Fibroblast of skin of right biceps (primary cell): Measurements from ENCODE around the gene CADM3.

ENCODE experiments used
- DNase-seq: peaks from one replicate; pipeline ENCODE4 v3.0.0-alpha.2; 2013

The CADM3 gene, protein sequence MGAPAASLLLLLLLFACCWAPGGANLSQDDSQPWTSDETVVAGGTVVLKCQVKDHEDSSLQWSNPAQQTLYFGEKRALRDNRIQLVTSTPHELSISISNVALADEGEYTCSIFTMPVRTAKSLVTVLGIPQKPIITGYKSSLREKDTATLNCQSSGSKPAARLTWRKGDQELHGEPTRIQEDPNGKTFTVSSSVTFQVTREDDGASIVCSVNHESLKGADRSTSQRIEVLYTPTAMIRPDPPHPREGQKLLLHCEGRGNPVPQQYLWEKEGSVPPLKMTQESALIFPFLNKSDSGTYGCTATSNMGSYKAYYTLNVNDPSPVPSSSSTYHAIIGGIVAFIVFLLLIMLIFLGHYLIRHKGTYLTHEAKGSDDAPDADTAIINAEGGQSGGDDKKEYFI

DNA sequence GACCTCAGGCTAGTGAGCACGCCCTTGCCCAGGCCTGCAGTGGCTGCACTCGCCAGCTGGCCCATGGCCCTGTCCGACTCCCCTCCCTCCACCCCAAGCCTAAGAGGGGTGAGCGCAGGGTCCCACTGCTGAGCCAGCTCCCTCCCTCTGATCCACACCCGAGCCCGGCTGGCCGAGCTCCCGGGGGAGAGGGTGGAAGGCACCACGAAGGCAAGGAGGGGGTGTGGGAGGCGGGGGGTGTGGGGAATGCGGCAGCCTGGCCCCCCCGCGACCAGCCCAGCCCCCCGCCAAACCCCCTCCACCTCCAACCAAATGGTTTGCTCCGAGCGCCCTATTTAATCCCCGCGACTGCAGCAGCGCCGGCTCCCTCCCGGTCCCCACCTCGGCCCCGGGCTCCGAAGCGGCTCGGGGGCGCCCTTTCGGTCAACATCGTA, at the start of gene CADM3:
CADM3 (plus strand) TSS at position 362 of the 434 bp plus-strand sequence. CDS start 151 bp downstream, outside the sequence.
- no peak for DNase-seq

GRCh38 chr1:159122005-159122621, 49.3 kb upstream of the CADM3 start:
- DNase-seq = peak; percentile 88

GRCh38 chr1:159123587-159123986, 47.8 kb upstream of the CADM3 start:
- DNase-seq = no peak

GRCh38 chr1:159132271-159132881, 39.0 kb upstream of the CADM3 start:
- peak; percentile 61 for DNase-seq

- no peak for DNase-seq
These were observed 30.9 kb upstream of the CADM3 start for GRCh38 chr1:159140474-159140873.

DNA sequence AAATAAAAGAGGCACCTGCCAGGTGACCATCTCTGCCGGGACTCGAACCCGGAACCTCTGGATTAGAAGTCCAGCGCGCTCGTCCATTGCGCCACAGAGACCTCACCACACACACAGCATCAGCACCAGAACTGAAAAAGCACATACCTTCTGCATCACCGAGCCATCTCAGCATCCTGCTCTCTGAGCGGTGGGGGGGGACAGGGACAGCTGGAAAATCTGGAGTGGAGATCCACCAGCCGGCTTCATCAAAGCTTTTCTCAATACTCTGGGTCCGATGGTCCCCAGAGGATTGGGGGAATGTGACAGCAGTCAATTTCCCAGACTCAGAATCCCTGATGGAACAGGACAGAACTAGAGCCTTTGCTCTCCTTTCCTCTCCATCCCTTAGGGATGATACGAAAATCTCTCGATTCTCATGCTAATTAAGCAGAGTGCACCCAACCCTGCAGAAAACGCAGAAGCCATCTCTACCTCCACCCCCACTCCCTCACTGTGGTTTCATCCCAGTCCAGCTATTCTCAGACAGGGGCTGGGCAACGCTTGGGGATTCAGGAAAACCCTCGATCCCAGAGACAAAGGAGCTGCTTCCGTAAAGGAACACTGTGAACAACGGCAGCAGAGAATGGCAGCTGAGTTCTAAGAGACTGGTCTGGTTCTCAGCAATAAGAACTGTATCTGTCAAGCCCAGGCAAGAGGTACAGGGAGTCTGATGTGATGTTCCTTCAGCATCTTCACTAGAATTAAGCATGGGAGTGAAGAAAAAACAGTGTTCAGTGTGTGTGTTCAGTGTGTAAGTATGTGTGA, 29.6 kb upstream of the CADM3 start:
- DNase-seq = peak; percentile 73

GRCh38 chr1:159142391-159142663, 29.1 kb upstream of the CADM3 start:
- no peak for DNase-seq

DNA sequence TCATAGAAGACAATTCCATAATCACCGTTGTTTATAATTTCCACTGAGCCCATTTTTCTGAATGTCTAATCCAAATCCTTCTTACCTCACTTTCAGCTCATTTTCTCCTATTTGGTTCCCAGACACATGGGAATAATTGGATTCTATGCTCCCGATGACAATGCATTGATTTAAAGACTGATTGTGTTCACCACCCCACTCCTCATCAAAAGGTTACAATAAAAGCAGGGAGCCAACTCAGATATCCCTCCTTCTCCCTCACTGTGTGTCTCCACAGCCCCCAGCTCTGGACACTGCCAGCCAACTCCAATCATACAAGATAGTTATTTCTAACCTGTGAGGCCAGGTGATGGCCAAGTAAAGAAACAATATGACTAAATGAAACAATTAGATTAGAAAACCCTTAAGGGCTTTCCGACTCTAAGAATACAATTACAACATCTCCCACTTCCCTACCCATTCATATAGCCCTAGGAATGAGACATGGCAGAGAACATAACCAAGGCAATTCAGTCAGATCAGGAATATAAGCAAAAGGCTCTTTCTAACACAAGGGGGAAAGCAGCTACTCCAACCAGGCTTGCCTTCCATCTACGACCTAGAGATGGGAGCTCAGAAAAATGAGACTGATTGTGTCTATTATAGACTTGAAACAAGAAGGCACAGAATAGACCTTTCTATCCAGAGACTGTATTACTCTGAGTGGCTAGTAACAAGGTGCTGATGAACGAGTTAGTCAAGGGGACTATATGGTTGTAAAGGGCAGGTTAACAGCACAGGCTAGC, 28.5 kb upstream of the CADM3 start:
- no peak for DNase-seq

DNA sequence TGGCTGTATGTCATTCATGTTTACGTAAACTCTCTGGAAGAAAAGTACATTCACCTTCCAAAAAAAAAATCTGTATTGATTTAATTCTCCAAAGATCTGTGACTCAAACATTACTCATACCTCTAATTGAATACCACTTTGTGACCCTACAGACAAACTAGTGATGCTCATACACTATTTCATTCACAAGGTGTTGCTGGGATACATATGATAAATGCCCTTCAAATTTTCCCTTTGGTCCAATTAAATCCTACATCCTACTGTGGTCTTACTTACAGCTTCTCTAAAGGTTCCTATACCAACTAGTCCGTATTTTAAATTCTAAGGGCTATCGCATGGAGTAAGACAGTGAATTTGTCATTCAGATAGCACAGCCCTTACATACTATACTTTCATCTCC, 26.8 kb upstream of the CADM3 start:
- DNase-seq = no peak

DNA sequence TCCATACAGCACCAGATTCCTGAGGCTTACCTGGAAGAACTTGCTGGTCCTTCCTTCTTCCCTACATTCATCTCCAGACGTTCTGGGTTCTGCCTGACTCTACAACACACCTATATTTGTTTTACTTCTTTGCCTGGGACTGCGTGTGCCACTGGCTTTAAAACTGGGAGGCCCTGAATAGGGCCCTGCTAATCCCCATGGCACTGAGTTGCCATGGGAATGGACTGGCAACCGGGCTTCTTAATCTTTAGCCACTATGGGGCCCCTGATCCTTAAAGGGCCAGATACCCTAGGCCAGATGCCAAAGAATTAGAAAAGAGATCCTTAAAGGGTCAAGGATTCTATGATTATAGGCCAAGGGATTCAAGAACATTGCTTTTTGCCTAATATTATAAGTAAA, 24.4 kb upstream of the CADM3 start:
- DNase-seq = no peak

GRCh38 chr1:159152031-159152430, 19.4 kb upstream of the CADM3 start:
- DNase-seq = no peak

- DNase-seq = peak; percentile 89
These were observed 10.3 kb upstream of the CADM3 start for GRCh38 chr1:159161001-159161718.

DNA sequence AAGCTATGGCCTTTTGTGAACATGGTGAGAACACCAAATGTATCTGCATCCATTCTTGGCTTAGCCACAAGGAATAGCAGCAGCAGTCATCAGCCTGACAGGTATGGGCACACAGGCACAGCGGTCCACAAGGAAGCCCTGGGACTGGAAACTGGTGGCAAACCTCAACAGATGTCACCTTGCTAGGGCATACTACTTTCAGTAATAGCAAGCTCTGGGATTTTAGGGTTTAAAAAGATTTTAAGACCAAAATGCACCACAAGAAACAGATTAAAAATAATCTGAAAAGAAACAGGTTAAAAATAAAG, 9.7 kb upstream of the CADM3 start:
- DNase-seq = no peak

GRCh38 chr1:159162516-159163265, 8.7 kb upstream of the CADM3 start:
- no peak for DNase-seq

- DNase-seq = no peak
These were observed 7.7 kb upstream of the CADM3 start for GRCh38 chr1:159163614-159164228.

- no peak for DNase-seq
These were observed 3.4 kb upstream of the CADM3 start for GRCh38 chr1:159168043-159168442.

DNA sequence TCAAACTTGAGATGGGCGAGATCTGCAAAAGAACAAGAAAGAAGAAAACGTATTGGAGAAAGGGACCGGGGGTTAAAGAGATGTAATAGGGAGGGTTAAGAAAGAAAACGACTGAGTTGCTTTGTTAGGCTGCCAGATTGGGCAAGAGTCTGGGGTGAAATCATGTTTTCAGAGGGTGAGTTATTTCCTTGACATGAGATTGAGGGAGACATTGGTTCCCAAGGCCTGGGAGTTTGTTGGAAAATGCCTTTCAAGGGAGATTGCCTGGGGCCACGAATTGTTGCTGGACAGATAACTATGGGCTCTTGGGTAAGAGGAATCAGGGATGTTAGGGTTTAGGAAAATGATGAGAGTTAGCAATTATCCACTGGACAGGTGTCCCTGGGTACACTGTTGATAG, 776 bp upstream of the CADM3 start:
- no peak for DNase-seq

- DNase-seq = no peak
These were observed 480 bp downstream of the CADM3 start for GRCh38 chr1:159171688-159172501.

DNA sequence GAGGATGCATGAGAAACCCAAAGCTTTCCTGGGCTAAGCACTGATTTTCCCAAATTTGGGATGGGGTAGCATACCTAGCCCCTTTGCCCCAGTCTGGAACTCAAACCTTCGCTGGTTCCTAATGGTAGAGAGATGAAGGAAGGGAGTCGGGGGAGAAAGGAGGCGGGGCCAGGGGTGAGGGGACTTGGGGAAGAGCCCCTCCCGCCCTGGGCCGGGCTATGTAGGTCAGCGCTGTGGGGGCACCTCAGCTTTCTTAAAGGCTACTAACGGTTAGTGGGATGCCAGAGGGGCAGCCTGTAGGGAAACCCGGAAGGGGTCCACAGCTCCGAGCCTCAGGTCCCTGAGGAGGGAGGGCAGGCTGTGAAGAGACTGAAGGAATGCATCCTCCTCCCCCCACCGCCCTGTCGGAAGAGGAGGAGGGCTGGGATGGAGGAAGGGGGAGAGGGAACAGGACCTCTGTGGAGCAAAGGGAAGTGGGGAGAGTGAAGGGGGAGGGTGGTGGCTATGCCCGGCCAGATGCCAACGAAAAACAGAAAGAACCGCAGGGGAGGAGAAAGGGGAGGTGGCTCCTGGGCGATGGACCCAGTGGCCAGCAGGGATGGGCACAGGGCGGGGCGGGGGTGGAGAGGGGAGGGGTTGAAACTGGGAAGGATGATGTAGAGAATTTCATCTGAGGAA, 1.3 kb downstream of the CADM3 start:
- DNase-seq = peak; percentile 5
